Nephron progenitor cell (in vitro differentiated cells): ENCODE measurements around the gene BEST1.
"Not testable (repeated sequence)": the region's sequence is repeated elsewhere in the genome, so short reads cannot be mapped to it uniquely, and the experiment has no call there.

ENCODE experiments used
- DNase-seq: peaks from one replicate; pipeline ENCODE4 v3.0.0; 2021
- H3K27ac Mint-ChIP-seq: 2 replicates; pipeline ENCODE4 v1.8.0; 2021; ENCODE audit warnings: mild to moderate bottlenecking, moderate library complexity, mixed read lengths
- H3K27me3 Mint-ChIP-seq: 2 replicates; pipeline ENCODE4 v1.8.0; 2021; ENCODE audit warnings: mild to moderate bottlenecking, low read depth, mixed read lengths; ENCODE audit not compliant: poor library complexity
- H3K36me3 Mint-ChIP-seq: 2 replicates; pipeline ENCODE4 v1.8.0; 2021; ENCODE audit warnings: low read depth, mixed read lengths
- H3K4me1 Mint-ChIP-seq: 2 replicates; pipeline ENCODE4 v1.8.0; 2021; ENCODE audit warnings: mixed read lengths
- H3K4me3 Mint-ChIP-seq: 2 replicates; pipeline ENCODE4 v1.8.0; 2021; ENCODE audit warnings: mild to moderate bottlenecking, moderate library complexity, mixed read lengths
- H3K9me3 Mint-ChIP-seq: 2 replicates; pipeline ENCODE4 v1.8.0; 2021; ENCODE audit warnings: mild to moderate bottlenecking, moderate library complexity, mixed read lengths
- TF ChIP-seq, protein P1 (sequence below): fragments of 200-600 bp; sonication (generic); IDR thresholded peaks from 2 replicates; pipeline ENCODE4 v1.5.0; 2021; ENCODE audit warnings: antibody characterized with exemption

The BEST1 gene

DNA sequence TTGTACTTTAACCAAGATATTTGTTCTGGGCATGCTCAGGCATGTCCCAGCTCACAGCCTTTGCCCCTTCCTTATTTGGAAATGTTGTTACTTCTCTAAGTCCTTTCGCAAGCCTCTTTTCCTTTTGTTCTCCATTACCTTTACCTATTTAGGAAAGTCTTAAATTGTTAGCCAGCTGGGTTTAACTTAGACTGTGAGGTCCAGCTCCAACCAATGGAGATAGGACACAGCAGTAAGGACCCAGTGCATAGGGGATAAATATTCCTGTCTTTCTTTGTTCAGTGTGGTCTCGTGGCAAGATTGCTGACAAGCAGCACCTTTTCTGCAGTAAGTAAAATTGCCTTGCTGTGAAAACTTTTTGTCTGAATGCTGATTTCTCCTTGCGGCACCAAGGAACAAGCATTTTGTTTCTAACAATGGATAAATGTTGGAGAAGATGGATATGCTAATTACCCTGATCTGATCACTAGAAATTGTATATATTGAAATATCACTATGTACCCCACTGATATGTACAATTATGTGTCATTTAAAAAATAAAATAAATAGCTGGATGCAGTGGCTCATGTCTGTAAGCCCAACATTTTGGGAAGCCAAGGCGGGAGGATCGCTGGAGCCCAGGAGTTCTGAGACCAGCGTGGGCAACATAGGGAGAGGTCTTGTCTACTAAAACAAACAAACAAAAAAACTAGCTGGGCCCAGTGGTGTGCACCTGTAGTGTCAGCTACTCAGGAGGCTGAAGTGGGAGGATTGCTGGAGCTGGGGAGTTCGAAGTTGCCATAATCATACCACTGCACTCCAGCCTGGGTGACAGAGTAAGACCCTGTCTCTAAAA is 49.2 kb downstream of the BEST1 start:
- Mint-ChIP-seq H3K27ac (peak overlapping the region; percentile 96), H3K9me3 (peaks cover 18% of the 10 kb centered on the region), H3K4me1 (peaks cover 34% of the 10 kb centered on the region), H3K4me3 (no peak overlapping the region), H3K36me3 (no peaks in the 10 kb centered on the region), H3K27me3 (peaks cover 15% of the 10 kb centered on the region)
- DNase-seq, result no peak
- TF ChIP-seq, protein P1, sequence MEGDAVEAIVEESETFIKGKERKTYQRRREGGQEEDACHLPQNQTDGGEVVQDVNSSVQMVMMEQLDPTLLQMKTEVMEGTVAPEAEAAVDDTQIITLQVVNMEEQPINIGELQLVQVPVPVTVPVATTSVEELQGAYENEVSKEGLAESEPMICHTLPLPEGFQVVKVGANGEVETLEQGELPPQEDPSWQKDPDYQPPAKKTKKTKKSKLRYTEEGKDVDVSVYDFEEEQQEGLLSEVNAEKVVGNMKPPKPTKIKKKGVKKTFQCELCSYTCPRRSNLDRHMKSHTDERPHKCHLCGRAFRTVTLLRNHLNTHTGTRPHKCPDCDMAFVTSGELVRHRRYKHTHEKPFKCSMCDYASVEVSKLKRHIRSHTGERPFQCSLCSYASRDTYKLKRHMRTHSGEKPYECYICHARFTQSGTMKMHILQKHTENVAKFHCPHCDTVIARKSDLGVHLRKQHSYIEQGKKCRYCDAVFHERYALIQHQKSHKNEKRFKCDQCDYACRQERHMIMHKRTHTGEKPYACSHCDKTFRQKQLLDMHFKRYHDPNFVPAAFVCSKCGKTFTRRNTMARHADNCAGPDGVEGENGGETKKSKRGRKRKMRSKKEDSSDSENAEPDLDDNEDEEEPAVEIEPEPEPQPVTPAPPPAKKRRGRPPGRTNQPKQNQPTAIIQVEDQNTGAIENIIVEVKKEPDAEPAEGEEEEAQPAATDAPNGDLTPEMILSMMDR, result no peak

DNA sequence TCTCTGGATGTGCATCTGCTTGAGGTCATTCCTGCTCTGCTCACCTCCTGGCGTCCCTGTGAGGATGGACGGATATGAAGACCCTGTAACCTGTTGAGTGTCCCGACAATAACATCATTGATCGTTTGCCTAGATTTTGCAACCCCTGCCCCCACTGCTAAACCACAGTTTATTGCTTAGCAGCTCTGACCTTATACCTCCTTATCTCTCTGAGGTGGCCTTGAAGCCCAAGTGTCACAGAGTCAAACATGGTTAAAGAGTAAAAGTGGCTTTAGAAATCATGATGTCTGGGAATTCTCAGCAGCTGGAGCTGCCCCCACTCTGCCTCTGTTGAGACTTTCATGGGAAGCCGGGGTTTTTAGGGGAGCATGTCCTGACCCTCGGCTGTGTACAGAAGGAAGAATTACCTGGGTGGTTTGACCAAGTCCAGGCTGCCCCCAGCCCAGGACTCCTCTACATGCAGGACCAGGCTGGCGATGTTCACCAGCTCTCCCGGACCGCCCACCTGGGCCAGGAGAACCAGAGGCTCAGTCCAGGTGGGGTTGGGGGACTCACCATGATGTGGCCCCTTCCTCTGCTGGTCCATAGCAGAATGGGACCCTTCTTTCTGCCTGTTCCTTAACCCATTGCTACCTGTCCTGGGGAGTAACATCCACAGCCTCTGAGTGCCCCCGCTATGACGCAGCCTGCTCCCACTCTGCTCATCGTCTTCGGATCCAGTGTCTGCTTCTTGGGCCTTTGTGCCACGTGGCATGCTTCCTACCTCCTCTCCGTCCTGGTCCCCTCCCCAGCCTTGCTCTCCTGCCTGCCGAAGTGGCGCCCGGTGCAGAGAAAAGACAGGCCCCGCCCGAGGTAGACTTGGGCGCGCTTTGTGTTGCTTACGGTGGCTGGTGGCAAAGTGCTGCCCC is 50.6 kb downstream of the BEST1 start:
- H3K27me3 Mint-ChIP-seq, result peaks cover 12% of the 10 kb centered on the region
- no peaks in the 10 kb centered on the region for H3K36me3 Mint-ChIP-seq
- no peak for DNase-seq
- H3K27ac Mint-ChIP-seq, result no peak overlapping the region
- TF ChIP-seq, protein P1, result no peak
- no peak overlapping the region for H3K4me3 Mint-ChIP-seq
- H3K4me1 Mint-ChIP-seq, result peaks cover 45% of the 10 kb centered on the region
- peaks cover 18% of the 10 kb centered on the region for H3K9me3 Mint-ChIP-seq

DNA sequence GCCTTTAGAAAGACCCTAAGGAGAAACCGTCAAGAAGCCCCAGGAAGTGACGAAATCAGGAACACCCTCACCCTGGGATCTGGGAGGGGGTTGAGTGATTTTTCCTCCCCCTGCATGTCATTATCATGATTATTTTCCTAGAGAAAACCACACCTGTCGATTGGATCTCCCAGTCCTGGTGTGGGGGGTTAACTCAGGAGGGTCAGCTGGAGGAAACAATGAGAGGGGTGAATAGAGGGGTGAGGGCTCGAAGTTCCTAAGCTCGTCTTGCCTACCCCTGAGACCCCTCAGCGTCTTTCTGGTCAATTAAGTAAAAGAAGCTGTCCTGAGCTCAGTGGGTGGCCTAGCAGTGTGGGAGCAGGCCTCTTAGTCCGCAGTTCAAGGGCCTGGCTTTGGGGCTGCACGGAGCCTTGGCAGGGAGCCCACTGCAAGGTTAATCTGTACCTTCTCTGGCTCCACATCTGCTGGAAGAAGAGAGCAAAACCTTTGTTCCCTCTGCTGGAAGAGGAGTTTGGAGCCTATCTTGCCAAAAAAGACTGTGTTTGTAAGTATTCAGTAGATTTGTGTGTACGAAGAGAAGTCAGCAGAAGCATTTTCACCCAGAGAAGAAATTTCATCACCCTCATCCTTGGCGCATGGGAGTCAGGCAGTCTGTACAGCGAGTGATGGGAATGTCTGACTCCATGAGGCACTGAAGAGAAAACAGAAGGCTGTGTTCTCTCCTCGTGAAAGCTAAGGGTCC is 51.5 kb downstream of the BEST1 start:
- H3K9me3 Mint-ChIP-seq, result peaks cover 18% of the 10 kb centered on the region
- DNase-seq, result no peak
- no peak overlapping the region for H3K4me3 Mint-ChIP-seq
- TF ChIP-seq, protein P1, result no peak
- H3K4me1 Mint-ChIP-seq, result peaks cover 45% of the 10 kb centered on the region
- H3K36me3 Mint-ChIP-seq, result no peaks in the 10 kb centered on the region
- H3K27ac Mint-ChIP-seq, result peak overlapping the region; percentile 97
- peaks cover 12% of the 10 kb centered on the region for H3K27me3 Mint-ChIP-seq

DNA sequence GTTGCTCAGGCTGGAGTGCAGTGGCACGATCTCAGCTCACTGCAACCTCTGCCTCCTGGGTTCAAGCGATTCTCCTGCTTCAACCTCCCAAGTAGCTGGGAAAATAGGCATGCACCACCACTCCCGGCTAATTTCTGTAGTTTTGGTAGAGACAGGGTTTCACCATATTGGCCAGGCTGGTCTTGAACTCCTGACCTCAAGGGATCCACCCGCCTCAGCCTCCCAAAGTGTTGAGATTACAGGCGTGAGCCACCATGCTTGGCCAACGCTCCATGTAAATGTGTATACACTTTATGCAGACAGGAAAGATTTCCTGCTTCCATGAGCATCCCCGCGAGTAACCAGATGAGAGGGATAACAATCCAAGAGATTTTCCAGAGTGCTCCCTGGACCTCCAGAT is 52.1 kb downstream of the BEST1 start:
- H3K36me3 Mint-ChIP-seq, H3K27ac Mint-ChIP-seq, DNase-seq, H3K4me3 Mint-ChIP-seq: not testable (repeated sequence)
- H3K27me3 Mint-ChIP-seq, result peaks cover 12% of the 10 kb centered on the region
- H3K4me1 Mint-ChIP-seq, result peaks cover 45% of the 10 kb centered on the region
- peaks cover 19% of the 10 kb centered on the region for H3K9me3 Mint-ChIP-seq

DNA sequence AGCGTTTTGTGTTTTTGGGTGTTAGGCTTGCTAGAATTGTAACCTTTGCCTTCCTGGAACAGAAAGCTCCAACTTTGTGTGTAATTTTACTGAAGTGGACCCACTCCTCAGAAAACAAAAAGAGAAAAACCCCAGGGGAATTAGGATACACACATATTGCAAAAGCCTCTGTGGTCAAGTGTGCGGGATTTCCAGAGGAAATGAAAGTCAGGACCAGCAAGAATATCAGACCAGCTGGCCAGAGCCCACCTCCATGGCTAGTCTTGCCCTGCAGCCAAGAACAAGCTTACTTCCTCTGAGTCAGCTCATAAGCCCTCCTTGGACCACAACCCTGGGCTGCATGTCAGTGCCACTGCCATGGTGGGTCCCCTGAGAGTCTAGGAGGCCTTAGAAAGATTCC is 54.3 kb downstream of the BEST1 start:
- Mint-ChIP-seq H3K27me3 (peaks cover 12% of the 10 kb centered on the region), H3K36me3 (no peaks in the 10 kb centered on the region), H3K27ac (no peak overlapping the region), H3K4me1 (peaks cover 34% of the 10 kb centered on the region), H3K4me3 (no peak overlapping the region), H3K9me3 (peaks cover 13% of the 10 kb centered on the region)
- DNase-seq, result no peak
- TF ChIP-seq, protein P1, result no peak

DNA sequence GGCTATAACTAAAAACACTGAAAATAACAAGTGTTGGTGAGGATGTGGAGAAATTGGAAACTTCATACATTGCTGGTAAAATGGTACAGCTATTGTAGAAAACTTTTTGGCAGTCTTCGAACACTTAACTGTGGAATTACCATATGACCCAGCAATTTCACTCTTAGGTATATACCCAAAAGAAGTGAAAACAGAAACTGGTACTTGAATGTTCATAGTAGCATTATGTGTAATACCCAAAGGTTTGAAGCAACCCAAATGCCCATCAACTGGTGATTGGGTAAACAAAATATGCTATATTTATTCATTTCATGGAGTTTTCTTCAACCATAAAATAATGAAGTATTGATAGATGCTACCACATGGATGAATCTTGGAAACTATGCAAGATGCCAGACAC is 58.0 kb downstream of the BEST1 start:
- peaks cover 3% of the 10 kb centered on the region for H3K27me3 Mint-ChIP-seq
- no peaks in the 10 kb centered on the region for H3K36me3 Mint-ChIP-seq
- H3K4me3 Mint-ChIP-seq, result no peak overlapping the region
- peaks cover 10% of the 10 kb centered on the region for H3K9me3 Mint-ChIP-seq
- H3K4me1 Mint-ChIP-seq, result peaks cover 19% of the 10 kb centered on the region
- H3K27ac Mint-ChIP-seq, result no peak overlapping the region
- TF ChIP-seq, protein P1, result no peak
- no peak for DNase-seq
